Measurements from ENCODE around the gene MYO18A.

DNA sequence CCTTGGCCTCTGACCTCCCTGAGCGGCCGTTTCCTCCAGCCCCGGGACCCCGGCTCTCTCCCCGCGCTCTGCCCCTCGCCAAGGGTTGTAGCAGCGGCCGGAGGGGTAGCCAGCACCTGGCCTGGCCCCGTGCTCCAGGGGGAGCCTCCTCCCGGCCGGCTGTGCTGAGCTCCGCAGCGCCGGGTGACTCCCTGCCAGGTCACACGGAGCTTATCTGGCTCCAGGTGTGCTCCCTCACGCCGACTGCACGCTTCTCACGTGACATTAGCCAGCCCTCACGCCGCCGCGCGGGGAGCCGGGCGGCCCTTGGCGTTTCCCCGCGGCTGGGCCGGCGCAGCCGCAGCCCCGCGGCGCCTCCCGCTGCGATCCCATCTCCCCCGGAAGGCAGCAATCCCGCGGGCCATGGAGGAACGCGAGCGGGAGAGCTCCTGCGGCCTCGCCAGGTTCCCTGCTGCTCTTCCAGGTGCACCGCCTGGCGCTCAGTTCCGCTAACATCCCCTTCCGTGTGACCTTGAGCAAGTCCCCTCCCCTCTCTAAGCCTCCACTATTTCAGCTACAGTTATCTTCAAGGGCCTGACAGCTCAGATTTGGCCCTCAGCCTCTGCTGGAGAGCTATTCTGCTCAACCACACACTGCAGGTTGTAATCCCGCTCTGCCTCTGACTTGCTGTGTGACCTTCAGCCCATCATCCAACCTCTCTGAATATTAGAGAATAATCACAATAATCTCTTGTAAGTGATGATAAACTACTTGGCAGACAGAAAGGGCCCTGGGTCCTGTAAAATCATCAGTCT, 3.4 kb downstream of the MYO18A start:
- peak in 3 of 7 experiments; percentile 9 to 14 (median 12) for TF ChIP-seq CTCF (IDR thresholded peaks at IDR 0.05)
- TF ChIP-seq POLR2A (IDR thresholded peaks at IDR 0.05), result peak; percentile 75 to 90 (median 89)
